GM19397 (cell line): Measurements from ENCODE around the gene TMEM240.
"Not testable (repeated sequence)": the region's sequence is repeated elsewhere in the genome, so short reads cannot be mapped to it uniquely, and the experiment has no call there.

Source experiments
- ATAC-seq: cut with Tn5 transposase; IDR thresholded peaks from one replicate; pipeline ENCODE4 v1.9.1; 2021; ENCODE audit warnings: mild to moderate bottlenecking, moderate library complexity; ENCODE audit not compliant: unreplicated experiment

TMEM240 gene

GRCh38 chr1:1541956-1542765 lies 1.7 kb upstream of the TMEM240 start:
- ATAC-seq: no peak

DNA sequence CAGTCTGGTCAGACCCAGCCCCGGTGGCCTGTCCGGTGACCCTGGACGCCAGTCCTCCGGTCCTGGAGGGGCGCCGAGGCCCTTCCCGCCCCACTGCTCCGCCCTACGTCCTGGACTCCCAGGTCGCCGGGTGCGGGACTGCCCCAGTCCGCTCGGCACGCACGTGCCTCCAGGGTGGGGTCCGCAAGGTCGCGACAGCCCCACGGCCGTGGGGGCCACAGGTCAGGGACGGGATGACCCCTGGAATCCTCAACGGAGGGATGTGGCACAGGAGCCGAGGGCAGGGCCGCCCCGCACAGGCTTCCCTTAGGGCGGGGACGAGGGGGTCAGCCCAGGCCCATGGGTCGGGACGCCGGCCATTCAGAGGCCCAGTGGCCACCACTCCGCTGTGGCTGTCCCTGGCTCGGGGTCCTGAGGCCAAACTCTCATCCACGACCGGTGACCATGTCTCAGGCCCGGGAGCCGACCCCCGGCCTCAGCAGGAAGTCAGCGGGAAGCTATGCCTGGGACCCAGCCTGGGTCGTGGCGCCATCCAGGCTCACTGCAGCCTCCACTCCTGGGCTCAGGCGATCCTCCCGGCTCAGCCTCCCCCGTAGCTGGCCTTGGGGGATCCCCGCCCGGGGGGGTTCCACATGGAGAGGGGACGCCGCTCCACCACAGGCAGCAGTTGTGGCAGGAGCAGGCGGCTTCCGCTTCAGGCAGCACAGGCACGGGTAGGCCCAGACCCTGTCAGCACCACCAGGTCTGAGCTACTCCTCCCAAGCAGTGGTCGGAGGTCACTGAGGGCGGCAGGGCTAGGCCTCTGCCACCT lies 599 bp upstream of the TMEM240 start:
- ATAC-seq: no peak

DNA sequence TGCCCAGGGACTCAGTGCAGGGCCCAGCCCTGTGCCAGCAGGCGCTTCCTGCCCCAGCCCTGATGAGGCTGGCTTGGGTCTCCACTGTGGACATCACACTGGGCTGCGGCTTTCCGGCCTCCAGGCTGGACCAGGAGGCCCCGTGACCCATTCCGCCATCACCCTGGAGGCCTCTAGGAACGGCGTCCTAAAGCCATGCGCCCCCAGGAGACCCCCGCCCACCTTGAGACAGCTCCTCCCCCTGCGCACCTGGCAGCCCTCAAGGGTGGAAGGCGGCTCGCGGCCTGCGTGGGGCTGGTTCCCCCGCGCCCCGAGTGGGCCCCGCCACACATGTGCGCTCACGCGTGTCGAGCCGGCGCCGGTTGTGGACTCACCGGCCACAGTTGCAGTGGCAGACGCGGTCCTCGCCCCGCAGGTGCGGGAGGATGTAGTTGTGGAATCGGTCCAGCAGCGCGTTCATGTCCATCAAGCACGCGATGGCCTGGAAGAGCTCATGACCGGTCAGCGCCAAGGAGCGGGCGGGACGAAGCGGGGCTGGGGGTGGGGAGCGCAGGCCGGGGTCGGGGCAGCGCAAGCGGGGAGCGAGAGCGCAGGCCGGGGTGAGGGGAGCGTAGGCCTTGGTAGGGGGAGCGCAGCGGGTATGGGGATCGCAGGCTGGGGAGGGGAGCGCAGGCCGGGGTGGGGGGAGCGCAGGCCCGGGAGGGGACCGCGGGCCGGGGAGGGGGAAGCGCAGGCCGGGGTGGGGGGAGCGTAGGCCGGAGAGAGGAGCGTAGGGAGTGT lies 924 bp downstream of the TMEM240 start:
- no peak for ATAC-seq

DNA sequence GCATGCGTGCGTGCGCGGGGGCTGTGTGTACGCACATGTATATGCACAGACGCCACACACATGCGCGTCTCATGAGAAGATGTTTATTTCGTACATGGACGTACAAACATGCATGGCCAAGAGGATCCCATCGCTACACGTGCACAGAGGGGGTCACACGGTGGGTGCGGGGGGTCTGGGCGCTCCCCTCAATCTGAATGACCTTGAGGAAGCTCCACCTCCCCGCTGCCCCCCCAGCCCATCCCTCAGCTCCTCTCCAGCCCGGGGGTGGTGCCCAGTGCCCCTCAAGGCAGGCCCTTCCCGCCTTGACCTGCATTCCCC lies 1.5 kb downstream of the TMEM240 start:
- ATAC-seq: no peak

DNA sequence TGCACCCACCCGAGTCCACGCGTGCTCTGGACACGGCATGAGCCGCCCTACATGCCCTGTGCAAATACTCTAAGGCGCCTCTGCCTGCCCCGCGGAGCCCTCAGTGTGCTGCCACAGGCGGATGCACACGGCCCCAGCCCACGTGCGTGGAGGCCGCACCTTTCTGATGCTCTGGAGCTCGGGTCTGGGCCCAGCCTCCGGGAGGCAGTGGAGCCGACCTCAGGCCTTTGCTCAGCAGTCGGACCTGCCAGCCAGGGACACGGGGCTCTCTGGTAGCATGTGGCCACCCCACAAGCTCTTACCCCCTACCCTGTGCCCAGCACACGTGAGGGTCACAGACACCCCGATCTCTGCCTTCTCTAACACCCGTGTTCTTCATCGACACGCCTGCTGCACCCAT lies 2.1 kb downstream of the TMEM240 start:
- no peak for ATAC-seq

- no peak for ATAC-seq
These were observed 2.7 kb downstream of the TMEM240 start for GRCh38 chr1:1537626-1538250.

GRCh38 chr1:1536938-1537546 lies 3.4 kb downstream of the TMEM240 start:
- no peak for ATAC-seq

GRCh38 chr1:1536019-1536937 lies 4.1 kb downstream of the TMEM240 start:
- ATAC-seq: no peak

GRCh38 chr1:1535201-1536018 lies 5.0 kb downstream of the TMEM240 start:
- ATAC-seq: no peak

DNA sequence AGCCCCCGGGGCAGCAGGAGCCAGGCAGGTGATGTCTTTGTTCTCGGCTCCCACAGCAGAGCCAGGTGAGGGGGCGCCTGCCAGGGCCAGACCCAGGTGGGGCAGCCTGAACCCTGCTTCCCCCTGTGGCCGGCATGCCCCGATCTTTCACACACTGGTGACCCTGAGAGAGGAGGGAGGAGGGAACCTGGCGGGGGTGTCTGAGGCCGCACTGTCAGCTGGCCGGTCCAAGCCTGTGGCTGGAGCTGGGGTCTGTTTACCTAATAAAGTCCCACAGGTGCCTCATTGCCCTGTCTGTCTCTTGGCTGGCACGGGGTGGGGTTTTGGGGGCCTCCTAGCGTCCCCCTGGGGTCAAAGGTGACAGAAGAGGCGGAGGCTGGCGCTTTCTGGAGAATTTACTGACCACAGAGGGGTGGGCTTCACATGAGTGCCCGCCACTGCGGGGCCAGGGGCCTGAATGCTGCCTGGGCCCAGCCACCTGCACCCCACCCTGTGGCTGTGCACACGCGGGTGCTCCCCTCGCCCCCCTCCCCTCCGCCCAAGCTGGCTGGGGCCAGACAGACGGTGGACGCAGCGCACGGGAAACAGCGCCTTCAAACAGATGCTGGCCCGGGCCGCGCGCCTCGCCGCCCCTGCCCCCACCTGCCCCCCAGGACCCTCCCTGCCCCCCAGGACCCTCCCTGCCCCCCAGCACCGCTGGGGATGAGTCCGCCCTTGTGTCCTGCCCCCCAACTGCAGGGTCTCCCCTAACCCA lies 5.8 kb downstream of the TMEM240 start:
- ATAC-seq: no peak

DNA sequence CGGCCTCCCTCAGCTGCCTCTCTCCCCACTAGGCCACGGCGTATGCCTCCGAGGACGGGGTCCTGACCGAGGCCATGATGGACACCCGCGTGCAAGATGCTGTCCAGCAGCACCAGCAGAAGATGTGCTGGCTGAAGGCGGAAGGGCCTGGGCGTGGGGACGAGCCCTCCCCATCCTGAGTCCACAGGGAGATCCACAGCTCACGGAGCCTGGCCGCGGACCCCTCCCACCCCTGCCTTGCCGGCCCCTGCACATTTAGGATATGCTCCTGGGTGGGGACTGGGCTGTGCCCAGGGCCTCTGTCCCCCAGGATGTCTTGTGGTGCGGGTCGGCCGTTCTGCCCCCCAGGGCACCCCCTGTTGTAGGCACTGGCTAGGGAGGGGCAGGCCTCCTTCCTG lies 6.5 kb downstream of the TMEM240 start:
- ATAC-seq: not testable (repeated sequence)

GRCh38 chr1:1533176-1533893 lies 7.1 kb downstream of the TMEM240 start:
- not testable (repeated sequence) for ATAC-seq

DNA sequence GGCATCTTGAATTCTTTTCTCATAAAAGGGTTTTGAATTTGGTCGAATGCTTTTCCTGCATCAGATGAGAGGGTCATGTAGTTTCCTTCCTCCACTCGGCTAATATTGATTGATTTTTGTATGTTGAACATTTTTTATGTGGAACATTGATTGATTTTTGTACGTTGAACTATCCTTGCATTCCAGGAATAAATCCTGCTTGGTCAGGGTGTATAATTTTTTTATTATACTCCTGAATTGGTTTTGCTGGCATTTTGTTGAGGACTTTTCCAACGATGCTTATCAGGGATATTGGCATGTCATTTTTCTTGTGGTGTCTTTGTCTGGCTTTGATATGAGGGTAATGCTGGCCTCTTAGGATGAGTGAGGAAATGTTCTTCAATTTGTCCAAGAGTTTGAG lies 8.5 kb downstream of the TMEM240 start:
- ATAC-seq: no peak

GRCh38 chr1:1529936-1530335 lies 10.5 kb downstream of the TMEM240 start:
- no peak for ATAC-seq

DNA sequence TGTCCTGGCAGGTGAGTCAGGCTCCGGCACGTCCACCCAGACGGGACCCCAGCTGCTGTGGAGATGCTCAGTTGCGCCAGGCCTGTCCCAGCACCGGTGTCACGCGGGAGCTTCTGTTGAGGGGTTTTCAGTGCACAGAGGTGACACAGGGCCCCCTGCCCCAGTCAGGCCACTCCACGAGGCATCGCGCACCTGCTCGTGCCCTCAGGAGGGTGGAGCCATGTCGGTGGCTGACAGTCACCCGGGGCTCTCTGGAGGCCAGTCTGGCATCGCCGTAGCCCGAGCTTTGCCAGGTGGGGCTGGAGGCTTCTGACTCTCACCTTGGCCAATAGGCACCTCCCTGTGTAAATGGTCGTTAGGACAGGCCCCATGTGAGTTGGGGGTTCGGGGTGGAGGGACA lies 11.1 kb downstream of the TMEM240 start:
- no peak for ATAC-seq

DNA sequence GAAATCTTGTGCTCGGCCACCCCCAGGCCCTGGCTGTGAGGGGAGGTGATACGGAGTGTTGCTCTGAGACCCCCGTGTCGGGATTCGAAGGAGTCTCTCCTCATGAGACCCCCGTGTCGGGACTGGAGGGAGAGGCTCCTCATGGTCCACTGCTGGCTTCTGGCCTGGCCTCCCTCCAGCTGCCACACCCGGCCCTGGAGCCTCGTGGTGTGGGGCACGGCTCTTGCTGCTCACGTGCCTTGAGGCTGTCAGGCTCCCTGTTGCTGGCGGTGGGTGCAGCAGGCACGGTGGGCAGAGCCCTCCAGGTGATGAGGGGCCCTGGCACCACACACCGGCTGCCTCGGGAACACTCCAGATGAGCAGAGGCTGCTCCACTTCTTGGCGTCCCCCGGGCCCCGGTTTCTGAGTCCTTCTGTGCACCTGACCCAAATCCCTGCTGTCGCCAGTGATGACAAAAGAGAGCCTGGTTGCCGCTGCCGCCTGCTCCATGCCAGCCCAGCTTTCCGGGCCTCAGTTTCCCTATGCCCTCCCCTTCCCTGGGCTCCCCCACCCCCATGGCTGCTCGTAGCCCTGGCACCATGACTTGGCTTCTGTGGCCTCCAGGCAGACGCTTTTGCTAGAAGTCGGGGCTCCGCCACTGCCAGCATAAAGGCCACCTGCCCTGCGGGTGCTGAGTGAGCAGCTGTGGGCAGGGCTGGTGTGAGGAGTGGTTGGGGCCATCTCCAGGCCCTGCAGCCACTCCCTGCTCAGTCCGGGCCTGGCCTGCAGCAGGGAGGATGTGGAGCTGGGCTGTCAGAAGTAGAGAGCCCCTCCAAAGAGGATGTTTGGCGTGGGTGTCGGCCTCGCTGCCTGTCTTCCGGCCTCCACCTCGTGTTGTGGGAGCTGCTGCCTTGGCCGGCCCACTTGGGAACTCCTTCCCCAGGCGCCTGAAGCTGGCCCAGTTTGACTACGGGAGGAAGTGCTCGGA lies 11.8 kb downstream of the TMEM240 start:
- ATAC-seq: no peak
